Endothelial cell of umbilical vein (primary cell): Measurements from ENCODE around the gene MESP1. TPM values are rescaled to one million over a fixed set of nuclear protein-coding genes. Genes with fewer than 3 reads are reported as not detected.

Experiments
- BruUV-seq: library from RNA; stranded (reverse); fragments of 400-500 nt; replicated peaks from 2 replicates; lab custom pipeline; 2021; lab: Mats Ljungman, UMichigan
- CTCF ChIA-PET: fragments of 300-600, 350-600 bp; sonication (Branson Sonifier 250); formaldehyde crosslinking; loops from one replicate; lab custom pipeline; 2021; ENCODE audit warnings: antibody characterized with exemption, inconsistent platforms; lab: Charles Lee
- POLR2A ChIA-PET: fragments of 300-600, 350-600 bp; sonication (Branson Sonifier 250); formaldehyde crosslinking; loops from one replicate; lab custom pipeline; 2021; ENCODE audit warnings: antibody characterized with exemption, inconsistent platforms; lab: Charles Lee
- DNase-seq: peaks from one replicate; pipeline ENCODE4 v3.0.0-alpha.2; 2011; ENCODE audit warnings: low read depth, low spot score
- FAIRE-seq: peaks from 2 replicates; lab custom pipeline; 2011; peaks lifted over from hg19 to GRCh38; lab: Jason Lieb, UNC
- H2AFZ ChIP-seq: 2 replicates; pipeline ENCODE4 v1.6.0; 2012; ENCODE audit warnings: low read depth, low read length, control low read depth, inconsistent platforms
- H3K27ac ChIP-seq: 2 replicates; pipeline ENCODE4 v1.5.1; 2011; ENCODE audit warnings: low read depth, mild to moderate bottlenecking, control low read depth, low read length, moderate library complexity; ENCODE audit not compliant: insufficient read depth
- H3K27me3 ChIP-seq, 2 experiments: 2 replicates each; pipeline versions ENCODE4 v1.6.0 to v1.6.1; 2011; ENCODE audit warnings: low read length in 2 of 2, mixed read lengths in 1 of 2; ENCODE audit not compliant: control insufficient read depth in 2 of 2, insufficient read depth in 2 of 2
- H3K36me3 ChIP-seq, 2 experiments: 2 replicates in 1 of 2; 3 replicates in 1 of 2; pipeline ENCODE4 v1.5.1; 2011; ENCODE audit warnings: low read length in 2 of 2, mild to moderate bottlenecking in 1 of 2, moderate library complexity in 1 of 2; ENCODE audit not compliant: control insufficient read depth in 2 of 2, insufficient read depth in 2 of 2; ENCODE audit errors: extremely low read depth in 1 of 2
- H3K4me1 ChIP-seq: 3 replicates; pipeline ENCODE4 v1.5.1; 2011; ENCODE audit warnings: mild to moderate bottlenecking, low read length; ENCODE audit not compliant: control insufficient read depth, insufficient read depth; ENCODE audit errors: extremely low read depth
- H3K4me2 ChIP-seq: 2 replicates; pipeline ENCODE4 v1.6.1; 2011; ENCODE audit warnings: low read length, control low read depth, mixed read lengths; ENCODE audit not compliant: insufficient read depth
- H3K4me3 ChIP-seq, 3 experiments: fragments of 200-600 bp in 1 of 3; sonication (generic), shearing (Covaris generic) in 1 of 3; replicated peaks in 1 of 3; 2 replicates each; pipeline ENCODE4 v1.5.1; 2011 to 2016; ENCODE audit warnings: control low read depth in 3 of 3, low read length in 3 of 3, mild to moderate bottlenecking in 2 of 3, inconsistent platforms in 1 of 3, low read depth in 1 of 3, moderate library complexity in 1 of 3; ENCODE audit not compliant: insufficient read depth in 1 of 3
- H3K79me2 ChIP-seq: 2 replicates; pipeline ENCODE4 v1.6.0; 2012; ENCODE audit warnings: low read length, inconsistent platforms; ENCODE audit not compliant: control insufficient read depth, insufficient read depth
- H3K9ac ChIP-seq: replicated peaks from 2 replicates; pipeline ENCODE3; 2011; ENCODE audit warnings: low read length, control low read depth; ENCODE audit not compliant: insufficient read depth; ENCODE audit errors: extremely low read depth
- H3K9me1 ChIP-seq: replicated peaks from 3 replicates; pipeline ENCODE4 v1.6.0; 2011; ENCODE audit warnings: mild to moderate bottlenecking, low read length; ENCODE audit not compliant: control insufficient read depth, insufficient read depth; ENCODE audit errors: extremely low read depth
- H3K9me3 ChIP-seq: replicated peaks from 2 replicates; pipeline ENCODE4 v1.5.1; 2012; ENCODE audit warnings: low read length, inconsistent platforms; ENCODE audit not compliant: control insufficient read depth, insufficient read depth
- H4K20me1 ChIP-seq: replicated peaks from 2 replicates; pipeline ENCODE3; 2011; ENCODE audit warnings: mild to moderate bottlenecking, low read length; ENCODE audit not compliant: control insufficient read depth, insufficient read depth; ENCODE audit errors: extremely low read depth
- EZH2 ChIP-seq: IDR thresholded peaks from 2 replicates; pipeline ENCODE4 v1.6.1; 2012; ENCODE audit warnings: borderline replicate concordance, low read depth, mild to moderate bottlenecking, moderate library complexity, low read length, inconsistent platforms; ENCODE audit not compliant: severe bottlenecking
- FOS ChIP-seq: IDR thresholded peaks from 2 replicates; pipeline ENCODE4 v1.6.1; 2011; ENCODE audit warnings: mild to moderate bottlenecking, low read length, moderate library complexity, borderline replicate concordance; ENCODE audit not compliant: insufficient read depth
- GATA2 ChIP-seq: IDR thresholded peaks from 2 replicates; pipeline ENCODE4 v1.7.0; 2011; ENCODE audit warnings: low read depth, mild to moderate bottlenecking, moderate library complexity, mixed read lengths, low read length; ENCODE audit not compliant: insufficient read length, insufficient read depth
- JUN ChIP-seq: IDR thresholded peaks from 2 replicates; pipeline ENCODE4 v1.6.1; 2011; ENCODE audit warnings: borderline replicate concordance, low read depth; ENCODE audit not compliant: insufficient read length, insufficient read depth
- MYC ChIP-seq: IDR thresholded peaks from one replicate; pipeline ENCODE4 v1.6.1; 2011; ENCODE audit warnings: mild to moderate bottlenecking, low read depth, low read length
- POLR2A ChIP-seq: IDR thresholded peaks from 2 replicates; pipeline ENCODE4 v1.6.1; 2012; ENCODE audit warnings: low read depth, mild to moderate bottlenecking, control low read depth, low read length
- POLR2AphosphoS5 ChIP-seq: IDR thresholded peaks from 2 replicates; pipeline ENCODE4 v1.6.1; 2012; ENCODE audit warnings: low read depth, mild to moderate bottlenecking, control low read depth, low read length, moderate library complexity; ENCODE audit not compliant: insufficient read depth
- dilution Hi-C: fragments of 300-500 bp; cut with MboI; formaldehyde crosslinking; loops from one replicate; pipeline ENCODE4 v1.15.0; 2019; ENCODE audit warnings: low sequenced_read_pairs; ENCODE audit not compliant: extremely low pct_ligation_motif_present
- intact Hi-C: fragments of 100-400 bp; cut with micrococcal nuclease; formaldehyde crosslinking; loops from one replicate; pipeline ENCODE4 v1.10.0; 2022
- polyA plus RNA-seq, 4 experiments: library from polyadenylated mRNA; depleted of rRNA in 3 of 4; stranded (reverse) in 3 of 4; unstranded in 1 of 4; fragments of >200 nt; gene quantifications; 2 replicates each; pipeline versions ENCODE4 v1.2.1 to v1.2.3, GENCODE V29; 2011 to 2012; ENCODE audit warnings: missing spikeins in 1 of 4
- small RNA-seq: library from RNA; depleted of rRNA; stranded (forward); fragments of <200 nt; gene quantifications from one replicate; pipeline ENCODE3, GENCODE V24; 2012; ENCODE audit warnings: low replicate concordance, low read depth; ENCODE audit not compliant: insufficient read depth, insufficient read length
- total RNA-seq: library from RNA; stranded (reverse); gene quantifications from 2 replicates; pipeline ENCODE4 v1.2.3, GENCODE V29; 2021
- TF ChIP-seq, protein P1 (sequence below): IDR thresholded peaks from 2 replicates; pipeline ENCODE4 v1.6.1; 2011; ENCODE audit not compliant: insufficient read depth, insufficient read length
- TF ChIP-seq, protein P2 (sequence below), 2 donors: IDR thresholded peaks; 1 replicate in 1 of 2; 2 replicates in 1 of 2; pipeline ENCODE4 v1.5.1; 2011; ENCODE audit warnings: low read length in 2 of 2, mild to moderate bottlenecking in 2 of 2, moderate library complexity in 2 of 2, control low read depth in 1 of 2, inconsistent platforms in 1 of 2, low read depth in 1 of 2; ENCODE audit not compliant: insufficient read depth in 1 of 2; ENCODE audit errors: extremely low read depth in 1 of 2

Gene MESP1
- total and polyA plus RNA-seq, 2 donors (not counting 3 experiments of a cell fraction or from before 2014, with no cell fraction given): 0.68 to 1.7 TPM

GRCh38 chr15:89704411-89704810 lies 46.6 kb downstream of the MESP1 start:
- Histone ChIP-seq H3K27me3 (peaks cover 21 to 55% of the 10 kb centered on the region in 2 experiments), H3K79me2 (no peaks in the 10 kb centered on the region), H3K9me1 (no peaks in the 10 kb centered on the region), H3K27ac (no peak overlapping the region), H3K9ac (no peak overlapping the region), H3K9me3 (no peaks in the 10 kb centered on the region), H3K4me3 (no peak overlapping the region), H3K4me1 (no peaks in the 10 kb centered on the region), H3K4me2 (no peak overlapping the region), H4K20me1 (no peaks in the 10 kb centered on the region), H3K36me3 (no peaks in the 10 kb centered on the region), H2AFZ (no peak overlapping the region)
- TF ChIP-seq, protein P1, sequence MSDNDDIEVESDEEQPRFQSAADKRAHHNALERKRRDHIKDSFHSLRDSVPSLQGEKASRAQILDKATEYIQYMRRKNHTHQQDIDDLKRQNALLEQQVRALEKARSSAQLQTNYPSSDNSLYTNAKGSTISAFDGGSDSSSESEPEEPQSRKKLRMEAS: no peak
- no peak for TF ChIP-seq MYC
- no peak for TF ChIP-seq POLR2A
- no peak for TF ChIP-seq EZH2
- TF ChIP-seq GATA2: no peak
- TF ChIP-seq FOS: no peak
- TF ChIP-seq, protein P2, sequence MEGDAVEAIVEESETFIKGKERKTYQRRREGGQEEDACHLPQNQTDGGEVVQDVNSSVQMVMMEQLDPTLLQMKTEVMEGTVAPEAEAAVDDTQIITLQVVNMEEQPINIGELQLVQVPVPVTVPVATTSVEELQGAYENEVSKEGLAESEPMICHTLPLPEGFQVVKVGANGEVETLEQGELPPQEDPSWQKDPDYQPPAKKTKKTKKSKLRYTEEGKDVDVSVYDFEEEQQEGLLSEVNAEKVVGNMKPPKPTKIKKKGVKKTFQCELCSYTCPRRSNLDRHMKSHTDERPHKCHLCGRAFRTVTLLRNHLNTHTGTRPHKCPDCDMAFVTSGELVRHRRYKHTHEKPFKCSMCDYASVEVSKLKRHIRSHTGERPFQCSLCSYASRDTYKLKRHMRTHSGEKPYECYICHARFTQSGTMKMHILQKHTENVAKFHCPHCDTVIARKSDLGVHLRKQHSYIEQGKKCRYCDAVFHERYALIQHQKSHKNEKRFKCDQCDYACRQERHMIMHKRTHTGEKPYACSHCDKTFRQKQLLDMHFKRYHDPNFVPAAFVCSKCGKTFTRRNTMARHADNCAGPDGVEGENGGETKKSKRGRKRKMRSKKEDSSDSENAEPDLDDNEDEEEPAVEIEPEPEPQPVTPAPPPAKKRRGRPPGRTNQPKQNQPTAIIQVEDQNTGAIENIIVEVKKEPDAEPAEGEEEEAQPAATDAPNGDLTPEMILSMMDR (IDR thresholded peaks at IDR 0.05; ENCODE audit: extremely low read depth in 1 of 2, insufficient read depth in 1 of 2, low read depth in 1 of 2, low read length in 2 of 2): no peak
- TF ChIP-seq POLR2AphosphoS5: no peak
- TF ChIP-seq JUN: no peak
- FAIRE-seq (no peak), DNase-seq (no peak)
- ChIA-PET POLR2A (no interaction called here), CTCF (interaction anchor here (0.7 to 1.5 kb wide), 4 partner anchors 13 to 597 kb away, joined by 3 to 7 read pairs (median 6); no protein-coding TSS in a partner anchor)
- no TSS peak for BruUV-seq
- dilution Hi-C loops (no loop called here), intact Hi-C loops (no loop called here)

Small RNA genes within 50 kb of the gene (small RNA-seq; reads per million reads assigned to genes)
- gene RNU6-132P: not detected

Other genes with a start within 250 kb of the MESP1 start
- gene TICRR, start 175.8 kb downstream of the MESP1 start, total RNA-seq: 19.4 and 20.5 TPM in 2 replicates
- gene TICRR, start 175.8 kb downstream of the MESP1 start, polyA plus RNA-seq: 4.8 and 4.9 TPM in 2 replicates
- 11.3 and 13.1 TPM in 2 replicates for gene KIF7, start 95.8 kb downstream of the MESP1 start, total RNA-seq
- gene KIF7, start 95.8 kb downstream of the MESP1 start, polyA plus RNA-seq: 4.2 and 4.3 TPM in 2 replicates
- gene PLIN1, start 71.9 kb downstream of the MESP1 start, total RNA-seq: 0.12 TPM in 1 of 2 replicates, not detected in the other
- 0.07 and 0.08 TPM in 2 replicates for gene PLIN1, start 71.9 kb downstream of the MESP1 start, polyA plus RNA-seq
- gene PEX11A, start 60.5 kb downstream of the MESP1 start, total RNA-seq: 3.2 and 3.7 TPM in 2 replicates
- gene PEX11A, start 60.5 kb downstream of the MESP1 start, polyA plus RNA-seq: 4.3 and 4.4 TPM in 2 replicates
- gene WDR93, start 60.4 kb downstream of the MESP1 start, total RNA-seq: not detected in 2 replicates
- 0.05 and 0.07 TPM in 2 replicates for gene WDR93, start 60.4 kb downstream of the MESP1 start, polyA plus RNA-seq
- gene MESP2, start 25.1 kb upstream of the MESP1 start, total RNA-seq: 0.42 TPM in 1 of 2 replicates, not detected in the other
- 0.21 and 0.43 TPM in 2 replicates for gene MESP2, start 25.1 kb upstream of the MESP1 start, polyA plus RNA-seq
- 199 and 221 TPM in 2 replicates for gene ANPEP, start 63.6 kb upstream of the MESP1 start, total RNA-seq
- 177 and 190 TPM in 2 replicates for gene ANPEP, start 63.6 kb upstream of the MESP1 start, polyA plus RNA-seq
- gene AP3S2, start 142.7 kb upstream of the MESP1 start, total RNA-seq: 20.4 and 31.1 TPM in 2 replicates
- 8.8 and 14.6 TPM in 2 replicates for gene AP3S2, start 142.7 kb upstream of the MESP1 start, polyA plus RNA-seq
- gene ARPIN, start 161.7 kb upstream of the MESP1 start, total RNA-seq: 18.7 and 23.3 TPM in 2 replicates
- gene ARPIN, start 161.7 kb upstream of the MESP1 start, polyA plus RNA-seq: 9.0 and 13.0 TPM in 2 replicates